SH-SY5Y (cell line): ENCODE measurements around the gene C14orf93.

Source experiments
- GATA2 ChIP-seq: IDR thresholded peaks from 2 replicates; pipeline ENCODE4 v1.6.1; 2011; ENCODE audit warnings: mild to moderate bottlenecking, low read depth, low read length
- GATA3 ChIP-seq: IDR thresholded peaks from 2 replicates; pipeline ENCODE4 v1.6.1; 2011; ENCODE audit warnings: low read depth, mild to moderate bottlenecking, low read length, moderate library complexity

DNA sequence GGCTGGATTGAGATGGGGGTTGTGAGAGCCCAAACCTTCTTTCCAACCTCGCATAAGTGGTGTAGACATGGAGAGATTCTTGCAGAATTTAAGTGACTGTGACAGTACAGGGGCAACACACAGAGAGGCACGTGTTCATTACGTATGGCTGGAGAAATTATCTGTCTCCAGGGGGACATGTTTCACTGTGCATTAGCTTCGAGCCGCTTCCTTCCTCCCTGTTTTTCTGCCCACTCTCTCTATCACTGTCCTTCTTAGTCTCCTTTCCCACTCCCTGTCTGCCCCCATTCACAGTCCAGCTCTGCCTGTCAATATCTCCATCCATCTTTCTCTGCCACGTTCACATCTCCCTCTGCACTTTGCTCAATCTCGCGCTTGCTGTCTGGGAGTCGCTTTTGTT, 11.5 kb upstream of the C14orf93 start:
- TF ChIP-seq GATA3 (no peak), GATA2 (no peak)
